ENCODE measurements around the gene TXNRD2. TPM values are rescaled to one million over a fixed set of nuclear protein-coding genes. Genes with fewer than 3 reads are reported as not detected.

TXNRD2 gene
- total RNA-seq, 1 experiment from 2014 or later: 23.0 TPM

DNA sequence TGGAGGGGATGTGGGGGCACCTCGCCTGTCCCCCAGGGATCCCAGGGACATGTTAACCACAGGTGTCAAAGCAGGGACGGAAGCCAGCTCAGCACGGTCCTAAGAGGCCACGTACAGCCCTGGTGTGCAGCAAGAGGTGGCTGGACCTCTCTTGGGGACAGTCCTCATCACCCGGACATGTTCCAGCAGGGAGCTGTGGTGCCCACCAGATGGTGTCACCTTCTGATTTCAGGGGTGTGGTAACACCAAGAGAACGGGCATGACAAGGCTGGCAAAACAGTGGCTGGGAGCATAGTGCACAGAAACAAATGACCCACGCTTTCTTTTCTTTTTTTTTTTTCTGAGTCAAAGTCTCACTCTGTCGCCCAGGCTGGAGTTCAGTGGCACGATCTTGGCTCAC lies 25.6 kb downstream of the TXNRD2 start:
- Histone ChIP-seq H3K9ac (ENCODE audit: low read length) (no peak overlapping the region), H3K27me3 (ENCODE audit: low read length) (no peaks in the 10 kb centered on the region), H3K79me2 (ENCODE audit: low read length) (no peaks in the 10 kb centered on the region), H2AFZ (ENCODE audit: low read length) (no peak overlapping the region), H3K4me3 (ENCODE audit: low read length) (no peak overlapping the region), H3K4me2 (ENCODE audit: low read length) (no peak overlapping the region), H3K27ac (ENCODE audit: low read length) (no peak overlapping the region), H4K20me1 (ENCODE audit: low read length) (no peaks in the 10 kb centered on the region), H3K9me2 (replicated peaks; ENCODE audit: low read length) (no peaks in the 10 kb centered on the region), H3K4me1 (ENCODE audit: insufficient read depth, low read length) (no peaks in the 10 kb centered on the region), H3F3A (ENCODE audit: low read length, unreplicated experiment) (no peaks in the 10 kb centered on the region), H3K9me3 (ENCODE audit: low read length) (no peaks in the 10 kb centered on the region), H3K36me3 (ENCODE audit: low read depth, low read length) (no peaks in the 10 kb centered on the region)
- TF ChIP-seq EZH2phosphoT487 (IDR thresholded peaks at IDR 0.05; ENCODE audit: borderline replicate concordance, low read length): no peak
- no peak for TF ChIP-seq EZH2 (IDR thresholded peaks at IDR 0.05; ENCODE audit: low read length, unreplicated experiment)
- TF ChIP-seq, protein P1, sequence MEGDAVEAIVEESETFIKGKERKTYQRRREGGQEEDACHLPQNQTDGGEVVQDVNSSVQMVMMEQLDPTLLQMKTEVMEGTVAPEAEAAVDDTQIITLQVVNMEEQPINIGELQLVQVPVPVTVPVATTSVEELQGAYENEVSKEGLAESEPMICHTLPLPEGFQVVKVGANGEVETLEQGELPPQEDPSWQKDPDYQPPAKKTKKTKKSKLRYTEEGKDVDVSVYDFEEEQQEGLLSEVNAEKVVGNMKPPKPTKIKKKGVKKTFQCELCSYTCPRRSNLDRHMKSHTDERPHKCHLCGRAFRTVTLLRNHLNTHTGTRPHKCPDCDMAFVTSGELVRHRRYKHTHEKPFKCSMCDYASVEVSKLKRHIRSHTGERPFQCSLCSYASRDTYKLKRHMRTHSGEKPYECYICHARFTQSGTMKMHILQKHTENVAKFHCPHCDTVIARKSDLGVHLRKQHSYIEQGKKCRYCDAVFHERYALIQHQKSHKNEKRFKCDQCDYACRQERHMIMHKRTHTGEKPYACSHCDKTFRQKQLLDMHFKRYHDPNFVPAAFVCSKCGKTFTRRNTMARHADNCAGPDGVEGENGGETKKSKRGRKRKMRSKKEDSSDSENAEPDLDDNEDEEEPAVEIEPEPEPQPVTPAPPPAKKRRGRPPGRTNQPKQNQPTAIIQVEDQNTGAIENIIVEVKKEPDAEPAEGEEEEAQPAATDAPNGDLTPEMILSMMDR (conservative IDR thresholded peaks at IDR 0.05; ENCODE audit: low read depth, low read length): no peak
- CTCF ChIA-PET: no interaction called here
- no peak for ATAC-seq
- no TSS peak for BruUV-seq (replicated peaks)
- POLR2A ChIA-PET (ENCODE audit: unreplicated experiment): no interaction called here
- intact Hi-C loops (cut with micrococcal nuclease): no loop called here
- no peak for DNase-seq

GRCh38 chr22:19915287-19915954 lies 26.2 kb downstream of the TXNRD2 start:
- no TSS peak for BruUV-seq (replicated peaks)
- H3K4me2 ChIP-seq (ENCODE audit: low read length): no peak overlapping the region
- CTCF ChIA-PET: no interaction called here

More at GRCh38 chr22:19915287-19915954, 26.2 kb downstream of the TXNRD2 start:
- intact Hi-C loops (cut with micrococcal nuclease): no loop called here
- POLR2A ChIA-PET (ENCODE audit: unreplicated experiment): no interaction called here
- no peaks in the 10 kb centered on the region for H3K79me2 ChIP-seq (ENCODE audit: low read length)
- H4K20me1 ChIP-seq (ENCODE audit: low read length): no peaks in the 10 kb centered on the region
- DNase-seq (no peak), ATAC-seq (no peak)
- no peaks in the 10 kb centered on the region for H3K4me1 ChIP-seq (ENCODE audit: insufficient read depth, low read length)
- no peak overlapping the region for H3K27ac ChIP-seq (ENCODE audit: low read length)
- no peaks in the 10 kb centered on the region for H3K36me3 ChIP-seq (ENCODE audit: low read depth, low read length)
- H3K9ac ChIP-seq (ENCODE audit: low read length): no peak overlapping the region
- no peak overlapping the region for H2AFZ ChIP-seq (ENCODE audit: low read length)
- H3K27me3 ChIP-seq (ENCODE audit: low read length): no peaks in the 10 kb centered on the region
- no peaks in the 10 kb centered on the region for H3K9me3 ChIP-seq (ENCODE audit: low read length)
- H3F3A ChIP-seq (ENCODE audit: low read length, unreplicated experiment): no peaks in the 10 kb centered on the region
- H3K9me2 ChIP-seq (replicated peaks; ENCODE audit: low read length): no peaks in the 10 kb centered on the region
- no peak for TF ChIP-seq EZH2 (IDR thresholded peaks at IDR 0.05; ENCODE audit: low read length, unreplicated experiment)
- no peak for TF ChIP-seq EZH2phosphoT487 (IDR thresholded peaks at IDR 0.05; ENCODE audit: borderline replicate concordance, low read length)
- TF ChIP-seq, protein P1 (conservative IDR thresholded peaks at IDR 0.05; ENCODE audit: low read depth, low read length): no peak
- H3K4me3 ChIP-seq (ENCODE audit: low read length): no peak overlapping the region

All from PC-3 (cell line).